NCI-H69 (cell line): ENCODE data around the gene CLTA.

ENCODE experiments used
- DNase-seq: peaks from one replicate; lab custom pipeline; 2025; lab: John Stamatoyannopoulos, UW

CLTA gene, protein sequence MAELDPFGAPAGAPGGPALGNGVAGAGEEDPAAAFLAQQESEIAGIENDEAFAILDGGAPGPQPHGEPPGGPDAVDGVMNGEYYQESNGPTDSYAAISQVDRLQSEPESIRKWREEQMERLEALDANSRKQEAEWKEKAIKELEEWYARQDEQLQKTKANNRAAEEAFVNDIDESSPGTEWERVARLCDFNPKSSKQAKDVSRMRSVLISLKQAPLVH

GRCh38 chr9:36190388-36191289 lies at the start of gene CLTA:
TSS of gene CLTA (plus strand) at chr9:36190921. CDS start at chr9:36191057, 136 bp downstream.
- DNase-seq: peak; percentile 99

GRCh38 chr9:36141288-36141687 lies 49.4 kb upstream of the CLTA start:
- no peak for DNase-seq

GRCh38 chr9:36141761-36142160 lies 49.0 kb upstream of the CLTA start:
- no peak for DNase-seq

DNA sequence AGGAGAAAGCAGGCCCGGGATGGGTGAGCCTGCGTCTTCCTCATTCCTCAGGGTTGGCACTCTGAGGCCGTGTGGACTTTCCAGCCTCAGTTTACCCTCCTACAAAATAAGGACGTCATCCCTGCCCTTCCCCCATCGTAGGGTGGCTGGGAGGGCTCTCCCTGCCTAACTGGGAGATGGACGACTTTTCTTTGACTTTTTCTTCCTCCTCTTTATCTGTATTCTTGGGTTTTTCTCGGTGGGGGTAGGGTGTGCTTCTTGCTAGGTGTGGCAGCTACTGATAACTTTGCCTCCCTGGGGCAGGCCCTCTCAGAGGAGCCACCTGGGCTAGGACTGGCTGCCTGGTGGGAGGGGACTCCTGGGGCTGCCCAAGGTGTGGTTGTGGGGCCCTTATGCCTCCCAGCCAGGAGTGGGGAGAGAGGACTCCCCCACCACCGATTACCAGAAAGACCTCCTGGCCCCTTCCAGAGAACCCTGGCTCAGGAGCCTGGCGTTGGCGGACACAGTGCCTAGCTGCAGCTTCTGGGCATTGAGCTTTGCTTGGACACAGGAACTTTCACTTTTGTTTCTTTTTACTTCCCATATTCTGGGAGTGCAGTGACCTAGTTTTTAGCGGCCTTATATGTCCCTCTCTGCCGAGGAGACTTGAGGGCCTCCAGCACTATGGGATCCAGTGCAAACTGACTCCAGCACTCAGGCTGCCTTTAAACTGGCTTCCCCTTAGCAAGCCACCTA lies 48.0 kb upstream of the CLTA start:
- DNase-seq: no peak

DNA sequence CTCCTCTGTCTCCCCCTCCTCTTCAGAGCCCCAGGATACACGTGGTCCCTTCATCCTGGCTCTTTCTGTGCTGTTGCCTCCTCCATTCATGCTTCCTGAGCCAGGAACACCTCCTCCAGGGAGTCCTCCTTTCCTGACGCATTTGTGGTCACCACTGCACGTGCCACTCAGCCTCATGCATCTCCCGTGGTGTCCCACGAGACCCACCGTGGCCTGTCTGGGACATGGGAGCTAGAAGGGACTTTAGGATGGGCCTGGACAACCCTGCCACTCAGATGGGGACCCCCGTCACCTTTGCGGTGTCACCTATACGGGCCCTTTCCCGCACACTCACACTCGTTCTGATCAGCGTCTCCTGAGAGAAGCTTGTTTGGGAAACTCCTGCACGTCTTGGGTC lies 47.5 kb upstream of the CLTA start:
- no peak for DNase-seq

DNA sequence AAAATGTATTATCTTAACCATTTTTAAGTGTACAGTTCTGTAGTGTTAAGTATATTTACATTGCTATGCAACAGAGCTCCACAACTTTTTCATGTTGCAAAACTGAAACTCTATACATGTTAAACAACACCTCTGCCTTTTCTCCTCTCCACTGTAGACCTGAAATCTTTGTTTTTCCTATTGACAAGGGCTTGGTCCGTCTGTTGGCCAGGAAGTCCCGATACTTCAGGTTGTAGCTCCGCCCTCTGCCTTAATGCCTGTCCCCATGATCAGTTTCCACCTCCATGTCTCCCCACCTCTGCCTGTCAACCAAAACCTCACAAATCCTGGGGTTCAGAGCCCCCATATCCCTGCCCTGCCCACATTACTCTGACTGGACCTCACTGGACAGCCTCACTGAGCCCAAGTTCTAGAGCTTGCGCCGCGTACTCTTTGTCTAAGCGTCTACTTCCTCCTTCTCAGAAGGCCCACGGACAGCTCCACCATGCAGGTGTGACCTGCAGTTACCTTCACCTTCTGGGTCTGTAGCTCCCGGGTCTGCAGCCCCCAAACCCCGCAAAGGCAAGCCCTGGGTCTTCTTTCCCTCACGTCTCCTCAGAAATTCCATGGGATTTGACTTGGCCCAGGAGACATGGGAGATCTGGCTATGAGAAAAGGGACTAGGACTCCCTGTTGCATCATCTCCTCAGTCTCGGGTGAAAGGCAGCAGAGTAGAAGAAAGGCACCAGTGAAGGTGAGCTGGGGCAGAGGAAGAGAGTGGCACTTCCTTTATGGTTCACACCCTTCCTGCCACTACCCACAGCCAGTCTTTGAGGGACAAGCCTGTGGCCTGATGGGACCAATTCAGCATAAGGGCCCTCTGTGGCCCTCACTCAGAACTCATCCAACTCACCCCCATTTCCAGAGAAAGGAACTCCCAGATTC lies 46.1 kb upstream of the CLTA start:
- no peak for DNase-seq

DNA sequence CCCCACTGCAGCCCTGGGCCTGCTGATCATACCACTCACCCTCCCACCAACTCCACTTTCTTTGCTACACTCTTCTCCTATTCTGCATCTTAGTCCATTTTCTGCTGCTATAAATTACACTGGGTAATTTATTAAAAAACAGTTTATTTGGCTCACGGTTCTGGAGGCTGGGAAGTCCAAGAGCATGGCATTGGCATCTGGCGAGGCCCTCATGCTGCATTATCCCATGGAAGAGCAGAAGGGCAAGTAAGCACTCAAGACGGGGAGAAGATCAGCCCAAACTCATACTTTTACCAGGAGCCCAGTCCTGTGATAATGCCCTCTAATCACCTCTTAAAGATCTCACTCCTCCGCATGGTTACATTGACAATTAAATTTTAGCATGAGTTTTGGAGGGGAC lies 44.8 kb upstream of the CLTA start:
- no peak for DNase-seq

DNA sequence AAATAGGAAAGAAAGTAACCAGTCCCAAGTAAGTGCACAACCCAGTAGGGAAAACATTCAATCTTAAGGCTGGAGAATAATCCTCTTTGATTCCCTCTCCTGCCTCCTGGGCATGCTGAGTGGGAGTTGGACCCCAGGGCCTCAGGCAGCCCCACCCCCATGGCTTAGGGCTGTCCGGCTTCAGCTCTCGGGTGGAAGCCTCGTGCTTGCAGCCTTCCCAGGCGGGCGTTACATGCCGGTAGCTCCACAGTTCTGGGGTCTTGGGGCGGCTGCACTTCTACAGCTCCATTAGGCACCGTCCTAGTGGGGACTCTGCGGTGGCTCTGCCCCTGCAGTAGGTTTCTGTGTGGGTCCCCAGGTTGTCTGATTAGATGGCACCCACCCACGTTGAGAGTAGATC lies 44.1 kb upstream of the CLTA start:
- DNase-seq: no peak

DNA sequence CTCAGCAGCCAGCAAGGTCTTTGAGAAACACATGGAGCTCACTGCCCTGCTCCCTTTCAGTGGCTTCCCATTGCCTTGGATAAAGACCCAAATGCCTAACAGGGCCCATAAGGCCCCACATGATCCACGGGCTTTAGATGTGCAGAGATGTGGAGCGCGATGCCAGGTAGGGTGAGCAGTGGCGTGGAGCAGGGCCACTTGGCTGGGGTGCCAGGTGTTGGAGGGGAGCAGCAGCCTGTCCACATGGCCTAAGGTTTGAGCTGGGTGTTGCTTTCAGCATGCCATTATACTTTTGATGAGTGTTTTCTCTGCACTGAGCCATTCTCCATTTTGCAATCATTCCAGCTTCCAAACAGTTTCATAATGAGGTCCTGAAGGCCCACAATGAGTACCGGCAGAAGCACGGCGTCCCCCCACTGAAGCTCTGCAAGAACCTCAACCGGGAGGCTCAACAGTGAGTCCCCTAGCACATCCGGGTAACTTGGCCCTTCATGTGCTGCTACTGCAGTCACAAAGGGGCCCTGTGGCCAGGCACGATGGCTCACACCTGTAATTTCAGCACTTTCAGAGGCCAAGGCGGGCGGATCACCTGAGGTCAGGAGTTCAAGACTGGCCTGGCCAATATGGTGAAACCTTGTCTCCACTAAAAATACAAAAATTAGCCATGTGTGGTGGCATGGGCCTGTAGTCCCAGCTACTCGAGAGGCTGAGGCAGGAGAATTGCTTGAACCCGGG lies 43.1 kb upstream of the CLTA start:
- DNase-seq: no peak

- peak; percentile 57 for DNase-seq
Observed at GRCh38 chr9:36148311-36149051, 42.2 kb upstream of the CLTA start.

- DNase-seq: no peak
Observed at GRCh38 chr9:36149197-36149596, 41.5 kb upstream of the CLTA start.

DNA sequence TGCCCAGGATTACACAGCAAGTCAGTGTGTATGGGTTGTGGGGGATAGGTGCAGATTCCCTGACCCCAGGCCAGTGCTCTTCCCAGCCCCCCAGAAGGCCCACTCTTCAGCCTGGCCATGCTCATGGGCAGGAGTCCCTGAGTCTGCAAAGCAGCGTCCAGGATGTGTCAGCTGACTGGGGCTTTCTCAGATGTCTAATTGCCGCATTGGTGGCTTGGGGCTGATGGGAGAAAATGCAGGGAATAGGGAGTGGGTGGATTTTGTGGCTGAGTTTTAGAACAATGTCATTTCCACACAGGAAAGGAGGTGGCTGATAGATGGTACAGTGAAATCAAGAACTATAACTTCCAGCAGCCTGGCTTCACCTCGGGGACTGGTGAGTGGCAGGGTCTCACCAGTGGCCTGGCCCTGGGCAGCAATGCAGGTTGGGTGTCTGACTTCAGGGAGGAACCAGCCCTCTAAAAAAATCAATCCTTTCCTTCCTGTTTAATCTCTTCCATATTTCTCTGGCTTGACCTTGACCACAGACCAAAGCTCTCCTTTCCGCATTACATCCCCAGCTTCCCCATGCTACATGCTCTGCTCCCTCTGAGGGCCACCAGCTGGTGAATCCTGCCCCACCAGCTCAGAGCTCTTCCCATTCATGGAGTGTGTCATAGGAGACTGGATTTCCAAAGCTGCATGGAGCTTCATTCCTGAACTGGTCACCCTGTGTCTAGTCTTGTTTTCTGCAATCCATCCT lies 40.0 kb upstream of the CLTA start:
- no peak for DNase-seq

DNA sequence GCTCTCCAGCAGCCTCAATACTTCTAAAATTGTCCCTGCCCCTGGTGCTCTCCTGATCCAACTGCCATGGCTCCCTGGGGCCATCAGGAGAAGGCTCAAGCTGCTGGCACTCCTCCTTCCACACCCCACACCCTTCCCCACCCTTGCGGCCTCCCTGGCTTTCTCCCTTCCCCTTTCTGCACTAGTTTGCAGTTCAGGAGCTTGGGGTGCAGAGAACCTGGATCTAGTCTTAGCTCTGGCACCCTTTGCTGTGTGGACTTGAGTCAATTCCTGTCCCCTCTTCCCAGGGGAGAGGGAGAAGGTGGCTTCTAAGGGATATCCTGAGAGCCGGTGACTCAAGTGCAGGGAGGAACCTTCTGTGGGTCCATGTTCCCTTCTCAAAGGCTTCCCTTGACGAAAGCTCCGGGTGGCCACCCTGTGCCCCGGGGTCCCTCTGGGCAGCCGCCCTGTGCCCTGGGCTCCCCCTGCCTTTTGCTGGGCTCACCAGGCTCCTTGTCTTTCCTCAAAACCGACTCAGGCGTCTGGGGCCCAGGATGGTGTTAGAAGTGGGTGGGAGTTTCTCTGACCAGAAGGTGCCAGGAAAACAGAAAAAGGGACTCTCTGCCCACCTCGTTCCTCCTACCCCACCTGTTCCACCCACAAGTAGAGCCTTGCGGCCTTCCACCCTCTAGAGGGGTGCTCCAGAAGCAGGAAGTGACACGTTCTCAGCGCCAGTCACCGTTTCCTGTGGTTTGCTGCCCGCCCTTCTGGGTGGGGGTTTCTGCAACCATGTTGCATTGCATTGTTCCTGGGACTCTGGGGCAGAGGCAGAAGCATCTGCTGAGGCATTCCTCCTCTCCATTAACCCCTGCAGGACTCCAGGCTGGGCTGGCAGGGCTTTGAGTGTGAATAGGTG lies 39.2 kb upstream of the CLTA start:
- peak; percentile 7 for DNase-seq

GRCh38 chr9:36152741-36153438 lies 37.8 kb upstream of the CLTA start:
- no peak for DNase-seq

DNA sequence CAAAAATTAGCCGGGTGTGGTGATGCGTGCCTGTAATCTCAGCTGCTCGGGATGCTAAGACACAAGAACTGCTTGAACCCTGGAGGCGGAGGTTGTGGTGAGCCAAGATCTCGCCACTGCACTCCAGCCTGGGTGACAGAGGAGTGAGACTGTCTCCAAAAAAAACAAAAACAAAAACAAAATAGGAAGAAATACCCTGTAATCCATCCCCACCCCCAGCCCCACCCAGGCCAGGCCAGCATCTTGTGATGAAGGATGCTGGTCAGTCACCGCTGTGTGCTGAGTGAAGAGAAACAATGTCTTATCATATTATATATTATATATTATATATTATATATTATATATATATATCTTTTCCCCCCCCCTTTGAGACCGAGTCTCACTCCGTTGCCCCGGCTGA lies 37.0 kb upstream of the CLTA start:
- DNase-seq: no peak

DNA sequence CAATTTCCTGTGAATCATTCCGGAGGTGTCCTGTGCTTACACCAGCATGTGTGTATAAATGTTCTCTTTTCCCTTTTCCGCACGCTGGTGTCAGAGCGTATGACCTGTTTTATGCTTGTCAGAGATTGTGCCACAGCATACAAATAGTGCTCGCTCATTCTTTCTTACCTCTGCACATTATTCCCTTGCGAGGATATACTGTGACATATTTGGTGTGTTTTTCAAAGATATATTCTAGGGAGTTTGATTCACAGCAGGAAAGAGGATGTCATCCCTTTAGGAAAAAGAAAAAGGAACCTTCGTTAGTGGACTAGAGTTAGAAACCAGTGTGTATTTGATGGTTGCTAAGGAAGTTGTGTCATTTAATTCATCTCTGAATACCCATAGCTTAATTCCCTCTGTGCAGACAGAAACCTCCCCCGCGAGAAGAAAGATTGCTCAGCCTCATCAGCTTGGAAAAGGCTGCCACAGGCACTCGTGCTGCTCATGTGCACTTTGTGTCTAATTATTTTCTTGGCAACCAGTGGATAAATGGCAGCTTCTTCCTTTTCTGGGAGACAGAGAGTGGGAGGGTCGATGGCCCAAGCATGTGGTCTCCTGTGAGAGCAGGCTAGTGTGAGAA lies 36.3 kb upstream of the CLTA start:
- peak; percentile 24 for DNase-seq

- DNase-seq: no peak
Observed at GRCh38 chr9:36156116-36156515, 34.6 kb upstream of the CLTA start.
